GM12892 (cell line): ENCODE measurements around the gene NSL1.

Source experiments
- DNase-seq: peaks from one replicate; pipeline ENCODE4 v3.0.0; 2011; ENCODE audit not compliant: insufficient read length
- FAIRE-seq: peaks from 2 replicates; lab custom pipeline; 2011; peaks lifted over from hg19 to GRCh38; lab: Jason Lieb, UNC
- POLR2A ChIP-seq: IDR thresholded peaks from 2 replicates; pipeline ENCODE4 v1.6.1; 2011; ENCODE audit warnings: low read depth, low read length, control low read depth
- POLR2AphosphoS5 ChIP-seq: IDR thresholded peaks from 2 replicates; pipeline ENCODE4 v1.6.1; 2011; ENCODE audit warnings: low read depth, low read length, control low read depth
- TAF1 ChIP-seq: IDR thresholded peaks from 2 replicates; pipeline ENCODE4 v1.6.1; 2011; ENCODE audit warnings: low read depth, mild to moderate bottlenecking, control low read depth, low read length, borderline replicate concordance

The NSL1 gene

GRCh38 chr1:212759683-212760082 is 31.9 kb downstream of the NSL1 start:
- FAIRE-seq (no peak), DNase-seq (no peak)
- no peak for TF ChIP-seq TAF1
- TF ChIP-seq POLR2AphosphoS5: no peak
- no peak for TF ChIP-seq POLR2A

- FAIRE-seq (peak; percentile 24), DNase-seq (no peak)
- no peak for TF ChIP-seq TAF1
These were observed 36.9 kb downstream of the NSL1 start for GRCh38 chr1:212754680-212755079.

GRCh38 chr1:212754193-212754592 is 37.4 kb downstream of the NSL1 start:
- peak; percentile 38 for FAIRE-seq
- TF ChIP-seq POLR2AphosphoS5 (no peak), TAF1 (no peak), POLR2A (no peak)
- DNase-seq: no peak

- no peak for TF ChIP-seq TAF1
- no peak for TF ChIP-seq POLR2AphosphoS5
- no peak for TF ChIP-seq POLR2A
- FAIRE-seq: no peak
- no peak for DNase-seq
These were observed 37.8 kb downstream of the NSL1 start for GRCh38 chr1:212753749-212754148.

GRCh38 chr1:212752934-212753497 is 38.6 kb downstream of the NSL1 start:
- FAIRE-seq (peak; percentile 60), DNase-seq (no peak)
- TF ChIP-seq TAF1 (no peak), POLR2AphosphoS5 (no peak), POLR2A (no peak)

- DNase-seq: no peak
- TF ChIP-seq POLR2AphosphoS5: no peak
- TF ChIP-seq POLR2A: no peak
- no peak for TF ChIP-seq TAF1
- FAIRE-seq: no peak
These were observed 39.2 kb downstream of the NSL1 start for GRCh38 chr1:212752252-212752933.

- DNase-seq (no peak), FAIRE-seq (peak; percentile 14)
- no peak for TF ChIP-seq POLR2AphosphoS5
- no peak for TF ChIP-seq POLR2A
- TF ChIP-seq TAF1: no peak
These were observed 41.6 kb downstream of the NSL1 start for GRCh38 chr1:212749821-212750535.

GRCh38 chr1:212746546-212746945 is 45.0 kb downstream of the NSL1 start:
- FAIRE-seq (no peak), DNase-seq (no peak)
- TF ChIP-seq POLR2AphosphoS5: no peak
- TF ChIP-seq TAF1: no peak
- no peak for TF ChIP-seq POLR2A

GRCh38 chr1:212745303-212745702 is 46.3 kb downstream of the NSL1 start:
- no peak for DNase-seq
- no peak for TF ChIP-seq POLR2A
- no peak for TF ChIP-seq TAF1
- no peak for TF ChIP-seq POLR2AphosphoS5
- FAIRE-seq: no peak

- FAIRE-seq (no peak), DNase-seq (no peak)
- TF ChIP-seq POLR2AphosphoS5: no peak
- no peak for TF ChIP-seq POLR2A
- no peak for TF ChIP-seq TAF1
These were observed 47.6 kb downstream of the NSL1 start for GRCh38 chr1:212743901-212744475.

- no peak for FAIRE-seq
- TF ChIP-seq POLR2A (no peak), POLR2AphosphoS5 (no peak)
- DNase-seq: no peak
These were observed 53.2 kb downstream of the NSL1 start for GRCh38 chr1:212738330-212738729.
